SK-N-SH (cell line): ENCODE measurements around the gene GLRX5. TPM values are rescaled to one million over a fixed set of nuclear protein-coding genes. Genes with fewer than 3 reads are reported as not detected.

Experiments
- CTCF ChIA-PET: fragments of 300-600, 350-600 bp; formaldehyde crosslinking; extraction: SDS; loops from one replicate; lab custom pipeline; 2021; lab: Yijun Ruan, JAX
- POLR2A ChIA-PET: fragments of 350-600 bp; sonication (Branson Sonifier 250); formaldehyde crosslinking; extraction: SDS; loops from one replicate; lab custom pipeline; 2020; ENCODE audit warnings: antibody characterized with exemption, inconsistent platforms; lab: Yijun Ruan, JAX
- DNase-seq: peaks from one replicate; pipeline ENCODE4 v3.0.0; 2012
- H2AFZ ChIP-seq: fragments of 200-600 bp; sonication (generic); 2 replicates; pipeline ENCODE4 v1.8.1; 2016; ENCODE audit warnings: antibody characterized with exemption, mild to moderate bottlenecking, low read depth
- H3F3A ChIP-seq: fragments of 200-600 bp; sonication (generic); replicated peaks from 2 replicates; pipeline ENCODE3; 2016; ENCODE audit warnings: antibody characterized with exemption, mild to moderate bottlenecking; ENCODE audit not compliant: insufficient read depth
- H3K27ac ChIP-seq, 2 experiments: fragments of 200-500 bp in 1 of 2; fragments of 200-600 bp in 1 of 2; sonication (Bioruptor generic) in 1 of 2; sonication (generic), shearing (Covaris generic) in 1 of 2; 2 replicates each; pipeline versions ENCODE4 v1.5.1 to v1.6.1; 2014 to 2016; ENCODE audit warnings: low read depth in 2 of 2, inconsistent platforms in 1 of 2, low read length in 1 of 2, mild to moderate bottlenecking in 1 of 2, mixed read lengths in 1 of 2
- H3K27me3 ChIP-seq: fragments of 200-600 bp; sonication (generic), shearing (Covaris generic); 2 replicates; pipeline ENCODE4 v1.6.1; 2016; ENCODE audit warnings: mixed run types; ENCODE audit not compliant: insufficient read depth
- H3K36me3 ChIP-seq, 2 experiments: fragments of 200-500 bp in 1 of 2; fragments of 200-600 bp in 1 of 2; sonication (Bioruptor generic) in 1 of 2; sonication (generic) in 1 of 2; replicated peaks in 1 of 2; 2 replicates each; pipeline versions ENCODE3 to v1.5.1; 2014 to 2016; ENCODE audit warnings: low read length in 1 of 2, mild to moderate bottlenecking in 1 of 2; ENCODE audit not compliant: insufficient read depth in 2 of 2, control insufficient read depth in 1 of 2
- H3K4me1 ChIP-seq, 2 experiments: fragments of 200-500 bp in 1 of 2; fragments of 200-600 bp in 1 of 2; sonication (Bioruptor generic) in 1 of 2; sonication (generic), shearing (Covaris generic) in 1 of 2; 2 replicates each; pipeline versions ENCODE4 v1.5.1 to v1.6.1; 2014 to 2016; ENCODE audit warnings: low read depth in 1 of 2, low read length in 1 of 2, mixed run types in 1 of 2; ENCODE audit not compliant: insufficient read depth in 2 of 2, control insufficient read depth in 1 of 2
- H3K4me2 ChIP-seq: fragments of 200-600 bp; sonication (generic), shearing (Covaris generic); 2 replicates; pipeline ENCODE4 v1.6.1; 2017; ENCODE audit warnings: mixed run types
- H3K4me3 ChIP-seq, 2 experiments: fragments of 200-500 bp in 1 of 2; fragments of 200-600 bp in 1 of 2; sonication (Bioruptor generic) in 1 of 2; sonication (generic), shearing (Covaris generic) in 1 of 2; 2 replicates each; pipeline versions ENCODE4 v1.5.1 to v1.8.1; 2014 to 2016; ENCODE audit warnings: low read depth in 2 of 2, inconsistent platforms in 1 of 2, low read length in 1 of 2, mild to moderate bottlenecking in 1 of 2, mixed read lengths in 1 of 2, moderate library complexity in 1 of 2
- H3K79me2 ChIP-seq: fragments of 200-600 bp; sonication (generic); 2 replicates; pipeline ENCODE4 v1.8.1; 2017; ENCODE audit warnings: mild to moderate bottlenecking; ENCODE audit not compliant: insufficient read depth
- H3K9ac ChIP-seq: fragments of 200-600 bp; sonication (generic); 2 replicates; pipeline ENCODE4 v1.6.1; 2017; ENCODE audit warnings: mixed run types
- H3K9me2 ChIP-seq: fragments of 200-600 bp; sonication (generic); 2 replicates; pipeline ENCODE4 v1.6.1; 2017; ENCODE audit warnings: mixed run types
- H3K9me3 ChIP-seq: fragments of 200-600 bp; sonication (generic); 2 replicates; pipeline ENCODE4 v1.6.1; 2017; ENCODE audit warnings: mixed run types, mild to moderate bottlenecking, moderate library complexity
- H4K20me1 ChIP-seq: fragments of 200-600 bp; sonication (generic); 2 replicates; pipeline ENCODE4 v1.6.1; 2017; ENCODE audit warnings: mild to moderate bottlenecking, mixed run types; ENCODE audit not compliant: insufficient read depth
- CHD2 ChIP-seq: fragments of 150-350 bp; IDR thresholded peaks from 2 replicates; pipeline ENCODE4 v1.6.1; 2018; ENCODE audit warnings: low read length; ENCODE audit not compliant: partially characterized antibody
- ELF1 ChIP-seq: IDR thresholded peaks from 2 replicates; pipeline ENCODE4 v1.4.0; 2012
- EZH2phosphoT487 ChIP-seq: fragments of 200-600 bp; sonication (generic); IDR thresholded peaks from 2 replicates; pipeline ENCODE4 v1.6.1; 2017; ENCODE audit warnings: low read depth, mixed run types, mild to moderate bottlenecking, antibody characterized with exemption, moderate library complexity, borderline replicate concordance
- MAX ChIP-seq: IDR thresholded peaks from 2 replicates; pipeline ENCODE4 v1.4.0; 2012; ENCODE audit warnings: low read depth
- NRF1 ChIP-seq: IDR thresholded peaks from 2 replicates; pipeline ENCODE4 v1.6.1; 2012; ENCODE audit warnings: low read depth, mild to moderate bottlenecking, low read length
- RAD21 ChIP-seq: IDR thresholded peaks from 2 replicates; pipeline ENCODE4 v1.6.1; 2012; ENCODE audit warnings: mild to moderate bottlenecking, low read length
- RFX5 ChIP-seq: IDR thresholded peaks from 2 replicates; pipeline ENCODE4 v1.6.1; 2012; ENCODE audit warnings: mild to moderate bottlenecking, improper control_type of control experiment, low read length
- SMC3 ChIP-seq: IDR thresholded peaks from 2 replicates; pipeline ENCODE4 v1.6.1; 2012; ENCODE audit warnings: low read depth, low read length, improper control_type of control experiment
- USF1 ChIP-seq: IDR thresholded peaks from 2 replicates; pipeline ENCODE4 v1.4.0; 2012; ENCODE audit warnings: low read depth, borderline replicate concordance
- WGBS: methylation state at CpG from one replicate; pipeline ENCODE4 v1.1.6; 2017; ENCODE audit warnings: low lambda C conversion rate; 5-methylcytosine and 5-hydroxymethylcytosine counted together
- polyA plus RNA-seq, 3 experiments: library from polyadenylated mRNA; depleted of rRNA; stranded (reverse); fragments of >200 nt; gene quantifications; 2 replicates each; pipeline ENCODE4 v1.2.3, GENCODE V29; 2012
- TF ChIP-seq, protein P1 (sequence below): fragments of 200-600 bp; sonication (generic); IDR thresholded peaks from 2 replicates; pipeline ENCODE4 v1.6.1; 2017; ENCODE audit warnings: antibody characterized with exemption, mild to moderate bottlenecking, moderate library complexity

GLRX5 gene
- polyA plus RNA-seq, 1 of the 3 experiments (the other 2 are of a cell fraction), result 29.1 TPM

GRCh38 chr14:95487669-95488084, 47.2 kb upstream of the GLRX5 start:
- Histone ChIP-seq H3K9ac (no peak overlapping the region), H3K36me3 (no peaks in the 10 kb centered on the region), H2AFZ (no peak overlapping the region), H3F3A (peaks cover 8% of the 10 kb centered on the region), H3K9me2 (no peaks in the 10 kb centered on the region), H3K27ac (no peak overlapping the region), H3K9me3 (no peaks in the 10 kb centered on the region), H3K4me2 (no peak overlapping the region), H3K79me2 (no peaks in the 10 kb centered on the region), H3K4me1 (peaks cover 15 to 20% of the 10 kb centered on the region in 2 experiments; a peak in 2 of 4 replicates), H3K27me3 (no peaks in the 10 kb centered on the region), H3K4me3 (no peak overlapping the region), H4K20me1 (no peaks in the 10 kb centered on the region)
- DNase-seq, result no peak
- WGBS, result 54% methylated on average over 3 of the region's 3 CpGs
- ChIA-PET CTCF (interaction anchor here (1.0 to 1.1 kb wide), 2 partner anchors 40 to 45 kb away, joined by 3 to 4 read pairs; no protein-coding TSS in a partner anchor), POLR2A (no interaction called here)
- TF ChIP-seq SMC3, result no peak
- TF ChIP-seq CHD2, result no peak
- no peak for TF ChIP-seq USF1
- TF ChIP-seq NRF1, result no peak
- no peak for TF ChIP-seq RAD21
- TF ChIP-seq EZH2phosphoT487, result no peak
- TF ChIP-seq MAX, result no peak
- TF ChIP-seq, protein P1, sequence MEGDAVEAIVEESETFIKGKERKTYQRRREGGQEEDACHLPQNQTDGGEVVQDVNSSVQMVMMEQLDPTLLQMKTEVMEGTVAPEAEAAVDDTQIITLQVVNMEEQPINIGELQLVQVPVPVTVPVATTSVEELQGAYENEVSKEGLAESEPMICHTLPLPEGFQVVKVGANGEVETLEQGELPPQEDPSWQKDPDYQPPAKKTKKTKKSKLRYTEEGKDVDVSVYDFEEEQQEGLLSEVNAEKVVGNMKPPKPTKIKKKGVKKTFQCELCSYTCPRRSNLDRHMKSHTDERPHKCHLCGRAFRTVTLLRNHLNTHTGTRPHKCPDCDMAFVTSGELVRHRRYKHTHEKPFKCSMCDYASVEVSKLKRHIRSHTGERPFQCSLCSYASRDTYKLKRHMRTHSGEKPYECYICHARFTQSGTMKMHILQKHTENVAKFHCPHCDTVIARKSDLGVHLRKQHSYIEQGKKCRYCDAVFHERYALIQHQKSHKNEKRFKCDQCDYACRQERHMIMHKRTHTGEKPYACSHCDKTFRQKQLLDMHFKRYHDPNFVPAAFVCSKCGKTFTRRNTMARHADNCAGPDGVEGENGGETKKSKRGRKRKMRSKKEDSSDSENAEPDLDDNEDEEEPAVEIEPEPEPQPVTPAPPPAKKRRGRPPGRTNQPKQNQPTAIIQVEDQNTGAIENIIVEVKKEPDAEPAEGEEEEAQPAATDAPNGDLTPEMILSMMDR, result no peak

DNA sequence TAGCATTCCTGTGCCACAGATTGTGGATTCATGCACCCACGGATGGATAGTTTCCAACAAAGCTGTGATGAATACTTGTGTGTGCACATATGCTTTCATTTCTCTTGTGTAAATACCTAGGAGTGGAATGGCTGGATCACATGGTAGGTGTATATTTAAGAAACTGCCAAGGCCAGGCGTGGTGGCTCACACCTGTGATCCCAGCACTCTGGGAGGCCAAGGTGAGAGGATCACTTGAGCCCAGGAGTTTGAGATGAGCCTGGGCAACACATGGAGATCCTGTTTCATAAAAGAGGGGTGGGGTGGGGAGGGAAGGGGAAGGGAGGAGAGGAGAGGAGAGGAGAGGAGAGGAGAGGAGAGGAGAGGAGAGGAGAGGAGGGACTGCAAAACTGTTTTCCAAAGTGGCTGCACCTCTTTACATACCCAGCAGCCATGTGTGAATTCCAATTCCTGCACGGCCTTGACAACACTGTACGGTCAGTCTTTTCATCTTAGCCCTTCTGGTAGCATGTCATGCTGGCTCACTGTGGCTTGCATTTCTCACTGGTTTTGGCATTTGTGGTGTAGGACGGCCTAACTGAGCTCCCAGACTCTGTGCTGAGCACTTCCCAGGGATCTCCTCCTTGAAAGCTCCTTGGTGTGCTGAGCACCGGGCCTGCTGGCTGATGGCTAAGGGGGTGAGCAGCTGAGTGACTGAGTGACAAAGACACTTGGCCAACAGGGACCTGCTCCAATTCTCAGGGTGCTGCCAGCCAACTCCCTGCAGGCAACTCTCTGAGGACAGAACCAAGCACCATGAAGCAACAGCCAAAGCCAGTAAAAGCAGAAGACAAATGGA, 46.3 kb upstream of the GLRX5 start:
- CTCF ChIA-PET, result interaction anchor here (0.8 to 1.1 kb wide), 5 partner anchors 14 to 57 kb away, joined by 3 to 4 read pairs (median 3); no protein-coding TSS in a partner anchor

More for the DNA sequence above, 46.3 kb upstream of the GLRX5 start:
- no peaks in the 10 kb centered on the region for H3K36me3 ChIP-seq
- H3K9me2 ChIP-seq, result no peaks in the 10 kb centered on the region
- no peak overlapping the region for H2AFZ ChIP-seq
- POLR2A ChIA-PET, result no interaction called here
- no peak for DNase-seq
- no peak overlapping the region for H3K9ac ChIP-seq
- no peaks in the 10 kb centered on the region for H3K27me3 ChIP-seq
- no peak overlapping the region for H3K4me2 ChIP-seq
- no peak overlapping the region for H3K27ac ChIP-seq
- no peaks in the 10 kb centered on the region for H3K79me2 ChIP-seq
- no peaks in the 10 kb centered on the region for H3K9me3 ChIP-seq
- no peak for TF ChIP-seq RFX5
- TF ChIP-seq ELF1, result no peak
- no peaks in the 10 kb centered on the region for H4K20me1 ChIP-seq
- no peak overlapping the region for H3K4me3 ChIP-seq
- WGBS, result 88% methylated on average over 5 of the region's 6 CpGs
- peaks cover 4% of the 10 kb centered on the region for H3F3A ChIP-seq
- peaks cover 8 to 15% of the 10 kb centered on the region in 2 experiments; a peak in 2 of 4 replicates for H3K4me1 ChIP-seq
